GM12878 (cell line): Measurements from ENCODE around the gene GRIP2.

Experiments used
- HDAC2 ChIP-seq: fragments of 200-600 bp; sonication (generic); IDR thresholded peaks from 2 replicates; pipeline ENCODE4 v1.6.1; 2017
- POLR2AphosphoS2 ChIP-seq: IDR thresholded peaks from 2 replicates; pipeline ENCODE4 v1.6.1; 2011; ENCODE audit warnings: low read depth, mild to moderate bottlenecking, low read length, improper control_type of control experiment, moderate library complexity
- SREBF1 ChIP-seq: IDR thresholded peaks from 2 replicates; pipeline ENCODE4 v1.6.1; 2012; ENCODE audit warnings: mild to moderate bottlenecking, low read length
- TF ChIP-seq, protein P1 (sequence below), 3 experiments: IDR thresholded peaks in 2 of 3; conservative IDR thresholded peaks in 1 of 3; 2 replicates each; pipeline ENCODE4 v1.5.1; 2011; ENCODE audit warnings: low read depth in 3 of 3, low read length in 3 of 3, mild to moderate bottlenecking in 3 of 3, control low read depth in 2 of 3, moderate library complexity in 2 of 3, inconsistent platforms in 1 of 3, mixed read lengths in 1 of 3; ENCODE audit not compliant: control insufficient read depth in 2 of 3, insufficient read depth in 1 of 3; ENCODE audit errors: extremely low read depth in 1 of 3

DNA sequence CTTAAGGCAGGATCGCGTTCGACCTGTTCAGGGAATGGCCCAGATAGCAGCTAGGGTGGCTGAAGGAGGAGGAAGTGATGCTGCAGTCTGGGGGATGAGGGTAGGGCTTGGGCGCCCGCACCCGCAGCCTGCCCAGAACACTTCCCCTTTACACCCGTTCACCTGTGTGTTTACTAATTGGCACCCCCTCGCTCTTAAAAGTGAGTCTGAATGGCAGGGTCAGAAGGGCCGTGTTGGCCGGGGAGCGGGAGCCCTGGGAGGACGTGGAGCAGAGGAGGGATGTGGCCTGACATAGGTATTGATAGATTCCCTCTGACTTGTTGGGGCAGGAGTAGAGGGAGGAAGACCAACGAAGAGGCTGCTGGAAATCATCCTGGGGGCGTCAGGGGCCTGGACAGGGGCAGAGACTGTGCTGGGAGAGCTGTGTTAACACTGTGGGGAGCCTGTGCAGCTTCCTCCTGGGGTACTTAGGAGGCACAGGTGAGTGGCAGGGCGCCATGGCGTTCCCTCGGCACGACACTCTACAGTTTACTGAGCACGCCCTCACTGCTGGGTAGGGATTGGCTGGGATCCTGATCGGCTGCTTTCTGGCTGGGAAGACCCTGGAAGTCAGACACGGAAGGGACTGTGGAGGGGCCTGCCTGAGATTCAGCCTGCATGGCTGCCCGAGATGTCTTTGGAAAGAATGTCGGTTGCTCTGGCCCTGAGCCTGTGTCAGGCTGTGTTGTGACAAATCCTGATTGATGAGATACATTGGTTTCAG lies 86.1 kb downstream of the GRIP2 start:
- TF ChIP-seq, protein P1, sequence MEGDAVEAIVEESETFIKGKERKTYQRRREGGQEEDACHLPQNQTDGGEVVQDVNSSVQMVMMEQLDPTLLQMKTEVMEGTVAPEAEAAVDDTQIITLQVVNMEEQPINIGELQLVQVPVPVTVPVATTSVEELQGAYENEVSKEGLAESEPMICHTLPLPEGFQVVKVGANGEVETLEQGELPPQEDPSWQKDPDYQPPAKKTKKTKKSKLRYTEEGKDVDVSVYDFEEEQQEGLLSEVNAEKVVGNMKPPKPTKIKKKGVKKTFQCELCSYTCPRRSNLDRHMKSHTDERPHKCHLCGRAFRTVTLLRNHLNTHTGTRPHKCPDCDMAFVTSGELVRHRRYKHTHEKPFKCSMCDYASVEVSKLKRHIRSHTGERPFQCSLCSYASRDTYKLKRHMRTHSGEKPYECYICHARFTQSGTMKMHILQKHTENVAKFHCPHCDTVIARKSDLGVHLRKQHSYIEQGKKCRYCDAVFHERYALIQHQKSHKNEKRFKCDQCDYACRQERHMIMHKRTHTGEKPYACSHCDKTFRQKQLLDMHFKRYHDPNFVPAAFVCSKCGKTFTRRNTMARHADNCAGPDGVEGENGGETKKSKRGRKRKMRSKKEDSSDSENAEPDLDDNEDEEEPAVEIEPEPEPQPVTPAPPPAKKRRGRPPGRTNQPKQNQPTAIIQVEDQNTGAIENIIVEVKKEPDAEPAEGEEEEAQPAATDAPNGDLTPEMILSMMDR (IDR thresholded peaks at IDR 0.05 in 2 of 3, conservative IDR thresholded peaks at IDR 0.05 in 1 of 3; ENCODE audit: control insufficient read depth in 2 of 3, extremely low read depth in 1 of 3, insufficient read depth in 1 of 3, low read depth in 3 of 3, low read length in 3 of 3), result no peak
- TF ChIP-seq POLR2AphosphoS2 (no peak), HDAC2 (no peak), SREBF1 (no peak)
